ENCODE data around the gene CLIP4.

Gene CLIP4

DNA sequence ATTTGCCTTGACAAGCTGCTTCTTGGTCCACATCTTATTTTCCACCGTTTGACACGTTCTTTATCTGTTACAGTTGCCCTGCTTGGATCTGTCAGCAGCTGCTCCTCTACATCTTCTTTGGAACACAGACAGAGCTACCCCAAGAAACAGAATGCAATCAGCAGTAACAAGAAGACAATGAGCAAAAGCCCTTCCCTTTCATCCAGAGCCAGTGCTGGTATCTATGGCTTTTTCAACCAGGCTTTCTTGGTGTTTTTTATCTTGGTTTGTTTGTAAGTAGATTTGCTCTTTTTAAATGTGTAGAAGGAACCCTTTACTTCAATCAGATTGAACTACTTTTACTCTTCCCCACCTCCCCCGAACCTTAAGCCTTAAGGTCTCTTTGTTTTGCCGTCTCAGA lies 41.9 kb downstream of the CLIP4 start:
- Histone ChIP-seq H3K79me2 (ENCODE audit: insufficient read depth, low read length) (no peaks in the 10 kb centered on the region), H3K9me3 (ENCODE audit: insufficient read depth, low read depth, low read length) (no peaks in the 10 kb centered on the region), H3K4me1 (ENCODE audit: insufficient read depth, low read length, poor library complexity, severe bottlenecking) (no peaks in the 10 kb centered on the region), H3K4me2 (ENCODE audit: low read depth, low read length, poor library complexity, severe bottlenecking) (no peak overlapping the region), H3K9me2 (replicated peaks; ENCODE audit: low read depth, low read length) (no peaks in the 10 kb centered on the region), H2AFZ (ENCODE audit: low read length) (no peak overlapping the region), H4K20me1 (ENCODE audit: insufficient read depth, low read length, poor library complexity, severe bottlenecking) (no peaks in the 10 kb centered on the region), H3K4me3 (ENCODE audit: low read length, poor library complexity, severe bottlenecking) (no peak overlapping the region), H3K9ac (ENCODE audit: low read depth, low read length, poor library complexity, severe bottlenecking) (no peak overlapping the region), H3K27me3 (ENCODE audit: insufficient read depth, low read length, poor library complexity, severe bottlenecking) (no peaks in the 10 kb centered on the region), H3K36me3 (ENCODE audit: insufficient read depth, low read length) (no peaks in the 10 kb centered on the region), H3F3A (ENCODE audit: low read depth) (no peaks in the 10 kb centered on the region)
- TF ChIP-seq, protein P1, sequence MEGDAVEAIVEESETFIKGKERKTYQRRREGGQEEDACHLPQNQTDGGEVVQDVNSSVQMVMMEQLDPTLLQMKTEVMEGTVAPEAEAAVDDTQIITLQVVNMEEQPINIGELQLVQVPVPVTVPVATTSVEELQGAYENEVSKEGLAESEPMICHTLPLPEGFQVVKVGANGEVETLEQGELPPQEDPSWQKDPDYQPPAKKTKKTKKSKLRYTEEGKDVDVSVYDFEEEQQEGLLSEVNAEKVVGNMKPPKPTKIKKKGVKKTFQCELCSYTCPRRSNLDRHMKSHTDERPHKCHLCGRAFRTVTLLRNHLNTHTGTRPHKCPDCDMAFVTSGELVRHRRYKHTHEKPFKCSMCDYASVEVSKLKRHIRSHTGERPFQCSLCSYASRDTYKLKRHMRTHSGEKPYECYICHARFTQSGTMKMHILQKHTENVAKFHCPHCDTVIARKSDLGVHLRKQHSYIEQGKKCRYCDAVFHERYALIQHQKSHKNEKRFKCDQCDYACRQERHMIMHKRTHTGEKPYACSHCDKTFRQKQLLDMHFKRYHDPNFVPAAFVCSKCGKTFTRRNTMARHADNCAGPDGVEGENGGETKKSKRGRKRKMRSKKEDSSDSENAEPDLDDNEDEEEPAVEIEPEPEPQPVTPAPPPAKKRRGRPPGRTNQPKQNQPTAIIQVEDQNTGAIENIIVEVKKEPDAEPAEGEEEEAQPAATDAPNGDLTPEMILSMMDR (conservative IDR thresholded peaks at IDR 0.05; ENCODE audit: low read length) = no peak
- no peak for TF ChIP-seq EZH2phosphoT487 (IDR thresholded peaks at IDR 0.05; ENCODE audit: borderline replicate concordance)

DNA sequence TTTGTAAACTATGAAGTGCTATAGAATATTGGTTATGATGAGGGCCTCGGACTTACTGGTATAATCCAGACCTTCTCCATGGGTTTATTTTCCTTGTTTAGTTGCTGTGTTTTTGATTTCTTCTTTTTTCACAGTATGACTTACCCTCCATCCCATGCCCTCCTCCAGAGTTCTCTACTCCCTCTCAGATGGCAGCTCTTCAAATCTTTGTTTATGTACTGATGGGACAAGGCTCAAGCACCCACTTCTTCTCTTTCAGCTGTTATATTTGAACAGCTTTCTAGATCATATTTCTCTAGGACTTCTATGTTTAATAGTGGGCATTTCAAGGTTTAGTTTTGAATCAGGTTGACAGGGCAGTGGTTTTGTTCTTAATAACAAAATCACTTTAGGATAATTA lies 43.9 kb downstream of the CLIP4 start:
- H3F3A ChIP-seq (ENCODE audit: low read depth) = no peaks in the 10 kb centered on the region
- H3K9ac ChIP-seq (ENCODE audit: low read depth, low read length, poor library complexity, severe bottlenecking) = no peak overlapping the region
- H3K79me2 ChIP-seq (ENCODE audit: insufficient read depth, low read length) = no peaks in the 10 kb centered on the region
- H3K4me3 ChIP-seq (ENCODE audit: low read length, poor library complexity, severe bottlenecking) = no peak overlapping the region
- no peak overlapping the region for H3K4me2 ChIP-seq (ENCODE audit: low read depth, low read length, poor library complexity, severe bottlenecking)
- H3K36me3 ChIP-seq (ENCODE audit: insufficient read depth, low read length) = no peaks in the 10 kb centered on the region
- H4K20me1 ChIP-seq (ENCODE audit: insufficient read depth, low read length, poor library complexity, severe bottlenecking) = no peaks in the 10 kb centered on the region
- no peak overlapping the region for H2AFZ ChIP-seq (ENCODE audit: low read length)
- TF ChIP-seq, protein P1 (conservative IDR thresholded peaks at IDR 0.05; ENCODE audit: low read length) = no peak
- TF ChIP-seq EZH2phosphoT487 (IDR thresholded peaks at IDR 0.05; ENCODE audit: borderline replicate concordance) = no peak
- no peaks in the 10 kb centered on the region for H3K9me2 ChIP-seq (replicated peaks; ENCODE audit: low read depth, low read length)
- no peaks in the 10 kb centered on the region for H3K4me1 ChIP-seq (ENCODE audit: insufficient read depth, low read length, poor library complexity, severe bottlenecking)
- no peaks in the 10 kb centered on the region for H3K27me3 ChIP-seq (ENCODE audit: insufficient read depth, low read length, poor library complexity, severe bottlenecking)
- H3K9me3 ChIP-seq (ENCODE audit: insufficient read depth, low read depth, low read length) = no peaks in the 10 kb centered on the region

DNA sequence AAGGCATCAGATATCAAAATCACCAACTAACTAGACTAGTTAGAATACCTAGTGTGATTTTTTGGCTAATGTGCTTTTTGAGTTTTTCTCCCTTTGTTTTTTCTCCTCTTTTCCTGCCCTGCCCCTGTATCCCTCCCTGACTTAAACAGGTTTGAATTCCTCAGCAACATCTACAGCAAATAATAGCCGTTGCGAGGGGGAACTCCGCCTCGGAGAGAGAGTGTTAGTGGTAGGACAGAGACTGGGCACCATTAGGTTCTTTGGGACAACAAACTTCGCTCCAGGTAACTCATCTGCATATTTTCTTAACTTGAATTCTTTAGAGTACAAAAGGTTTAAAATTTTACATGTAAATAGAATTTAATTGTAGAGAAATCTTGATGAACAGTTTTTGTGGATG lies 45.0 kb downstream of the CLIP4 start:
- TF ChIP-seq, protein P1 (conservative IDR thresholded peaks at IDR 0.05; ENCODE audit: low read length) = no peak
- TF ChIP-seq EZH2phosphoT487 (IDR thresholded peaks at IDR 0.05; ENCODE audit: borderline replicate concordance) = no peak

More for the DNA sequence above, 45.0 kb downstream of the CLIP4 start:
- H3K36me3 ChIP-seq (ENCODE audit: insufficient read depth, low read length) = no peaks in the 10 kb centered on the region
- H4K20me1 ChIP-seq (ENCODE audit: insufficient read depth, low read length, poor library complexity, severe bottlenecking) = no peaks in the 10 kb centered on the region
- H3K4me3 ChIP-seq (ENCODE audit: low read length, poor library complexity, severe bottlenecking) = no peak overlapping the region
- no peak overlapping the region for H2AFZ ChIP-seq (ENCODE audit: low read length)
- no peaks in the 10 kb centered on the region for H3K4me1 ChIP-seq (ENCODE audit: insufficient read depth, low read length, poor library complexity, severe bottlenecking)
- H3K9me3 ChIP-seq (ENCODE audit: insufficient read depth, low read depth, low read length) = no peaks in the 10 kb centered on the region
- H3K79me2 ChIP-seq (ENCODE audit: insufficient read depth, low read length) = no peaks in the 10 kb centered on the region
- no peak overlapping the region for H3K4me2 ChIP-seq (ENCODE audit: low read depth, low read length, poor library complexity, severe bottlenecking)
- no peaks in the 10 kb centered on the region for H3K9me2 ChIP-seq (replicated peaks; ENCODE audit: low read depth, low read length)
- H3K9ac ChIP-seq (ENCODE audit: low read depth, low read length, poor library complexity, severe bottlenecking) = no peak overlapping the region
- H3K27me3 ChIP-seq (ENCODE audit: insufficient read depth, low read length, poor library complexity, severe bottlenecking) = no peaks in the 10 kb centered on the region
- no peaks in the 10 kb centered on the region for H3F3A ChIP-seq (ENCODE audit: low read depth)

Measured in Loucy (cell line).